ENCODE data around the gene ISG15.
"Not testable (repeated sequence)": the region's sequence is repeated elsewhere in the genome, so short reads cannot be mapped to it uniquely, and the experiment has no call there.

ISG15 gene

GRCh38 chr1:995665-996633 lies 17.3 kb upstream of the ISG15 start:
- no peak for DNase-seq

GRCh38 chr1:996851-997712 lies 16.2 kb upstream of the ISG15 start:
- no peak for DNase-seq

- DNase-seq = no peak
Measured at GRCh38 chr1:997713-997992, 15.6 kb upstream of the ISG15 start.

GRCh38 chr1:997993-998744 lies 15.1 kb upstream of the ISG15 start:
- DNase-seq = no peak

- no peak for DNase-seq
Measured at GRCh38 chr1:998745-998994, 14.6 kb upstream of the ISG15 start.

GRCh38 chr1:998995-999724 lies 14.1 kb upstream of the ISG15 start:
- DNase-seq = peak; percentile 79

GRCh38 chr1:999725-1000356 lies 13.5 kb upstream of the ISG15 start, which contains the start of gene HES4:
TSS of gene HES4 (minus strand) at chr1:1000097. CDS start at chr1:999973, 124 bp downstream.
- DNase-seq = peak; percentile 97

GRCh38 chr1:1000357-1001056 lies 12.8 kb upstream of the ISG15 start:
- DNase-seq = peak; percentile 96

- DNase-seq = peak; percentile 59
Measured at GRCh38 chr1:1001057-1001783, 12.1 kb upstream of the ISG15 start.

GRCh38 chr1:1003618-1004419 lies 9.5 kb upstream of the ISG15 start:
- DNase-seq = no peak

- DNase-seq = no peak
Measured at GRCh38 chr1:1004420-1004779, 8.9 kb upstream of the ISG15 start.

GRCh38 chr1:1004780-1005697 lies 8.3 kb upstream of the ISG15 start:
- DNase-seq = peak; percentile 77

GRCh38 chr1:1005774-1006304 lies 7.5 kb upstream of the ISG15 start:
- no peak for DNase-seq

GRCh38 chr1:1006305-1007159 lies 6.8 kb upstream of the ISG15 start:
- peak; percentile 97 for DNase-seq

GRCh38 chr1:1010131-1010530 lies 3.2 kb upstream of the ISG15 start:
- not testable (repeated sequence) for DNase-seq

GRCh38 chr1:1011396-1011949 lies 1.8 kb upstream of the ISG15 start:
- DNase-seq = no peak

- DNase-seq = not testable (repeated sequence)
Measured at GRCh38 chr1:1012736-1013104, 577 bp upstream of the ISG15 start.

All from DMS53 (cell line).